Natural killer cell (primary cell): ENCODE measurements around the gene ENO4. TPM values are rescaled to one million over a fixed set of nuclear protein-coding genes. Genes with fewer than 3 reads are reported as not detected.

Experiments
- ATAC-seq, 3 donors: fragments of 150-1000 bp in 2 of 3; fragments of 200-7000 bp in 1 of 3; cut with Tn5 transposase; 1 replicate in 1 of 3; 2 replicates in 2 of 3; pipeline ENCODE4 v1.10.0; 2021; ENCODE audit warnings: mild to moderate bottlenecking in 2 of 3, moderate library complexity in 2 of 3
- DNase-seq, 2 donors: peaks; one replicate each; pipeline versions ENCODE4 v3.0.0 to v3.0.0-alpha.2; 2013 to 2021; ENCODE audit warnings: mixed read lengths in 1 of 2
- H3K27ac ChIP-seq: one replicate; pipeline ENCODE4 v1.5.1; 2013; ENCODE audit warnings: mild to moderate bottlenecking, low read length
- H3K27me3 ChIP-seq: one replicate; pipeline ENCODE4 v1.6.1; 2013; ENCODE audit warnings: low read length; ENCODE audit not compliant: control insufficient read depth, insufficient read depth
- H3K36me3 ChIP-seq: one replicate; pipeline ENCODE4 v1.6.1; 2013; ENCODE audit warnings: low read length; ENCODE audit not compliant: control insufficient read depth, insufficient read depth
- H3K4me1 ChIP-seq: one replicate; pipeline ENCODE4 v1.6.1; 2013; ENCODE audit warnings: low read length; ENCODE audit not compliant: control insufficient read depth, insufficient read depth
- H3K4me3 ChIP-seq: one replicate; pipeline ENCODE4 v1.5.1; 2013; ENCODE audit warnings: low read length
- H3K9me3 ChIP-seq: one replicate; pipeline ENCODE4 v1.6.1; 2013; ENCODE audit warnings: low read length; ENCODE audit not compliant: control insufficient read depth, insufficient read depth
- H3K27ac Mint-ChIP-seq, 2 donors: one replicate each; pipeline ENCODE4 v1.8.0; 2022; ENCODE audit warnings: mild to moderate bottlenecking in 2 of 2, mixed read lengths in 2 of 2, moderate library complexity in 1 of 2
- H3K27me3 Mint-ChIP-seq, 2 donors: one replicate each; pipeline ENCODE4 v1.8.0; 2022; ENCODE audit warnings: low read depth in 2 of 2, mixed read lengths in 2 of 2
- H3K36me3 Mint-ChIP-seq: one replicate; pipeline ENCODE4 v1.8.0; 2022; ENCODE audit warnings: mixed read lengths
- H3K4me1 Mint-ChIP-seq, 2 donors: one replicate each; pipeline ENCODE4 v1.8.0; 2022; ENCODE audit warnings: mixed read lengths in 2 of 2
- H3K4me3 Mint-ChIP-seq: one replicate; pipeline ENCODE4 v1.8.0; 2022; ENCODE audit warnings: mild to moderate bottlenecking, moderate library complexity, mixed read lengths
- H3K9me3 Mint-ChIP-seq, 2 donors: one replicate each; pipeline ENCODE4 v1.8.0; 2022; ENCODE audit warnings: mixed read lengths in 2 of 2
- CTCF ChIP-seq: fragments of 200-600 bp; IDR thresholded peaks from one replicate; pipeline ENCODE4 v1.8.0; 2022; ENCODE audit warnings: antibody characterized with exemption
- WGBS: methylation state at CpG from one replicate; pipeline ENCODE4 v1.1.7; 2013; ENCODE audit warnings: missing lambda C conversion rate; ENCODE audit not compliant: insufficient coverage; 5-methylcytosine and 5-hydroxymethylcytosine counted together
- intact Hi-C: fragments of 100-400 bp; cut with micrococcal nuclease; formaldehyde crosslinking; loops from one replicate; pipeline ENCODE4 v1.14.2; 2022
- total RNA-seq, 4 donors: library from RNA; stranded (reverse); fragments of 120-200 nt in 1 of 4; gene quantifications; one replicate each; pipeline versions ENCODE4 v1.2.3 to v1.2.4, GENCODE V29; 2013 to 2022

ENO4 gene
- total RNA-seq, 3 donors from 2014 or later (not counting 1 experiment from before 2014, with no cell fraction given): not detected

- no peak overlapping the region for H3K27ac Mint-ChIP-seq
- DNase-seq (no peak), ATAC-seq (no peak)
- no peaks in the 10 kb centered on the region for H3K4me1 ChIP-seq
- H3K4me3 ChIP-seq: no peak overlapping the region
- no peak for TF ChIP-seq CTCF
- no peaks in the 10 kb centered on the region for H3K36me3 ChIP-seq
- H3K36me3 Mint-ChIP-seq: no peaks in the 10 kb centered on the region
- peaks cover 0 to 4% of the 10 kb centered on the region in 2 donors for H3K9me3 Mint-ChIP-seq
- intact Hi-C loops: no loop called here
- 85% methylated on average over 6 of the region's 6 CpGs for WGBS
- H3K4me1 Mint-ChIP-seq: no peaks in the 10 kb centered on the region
- H3K27me3 ChIP-seq: no peaks in the 10 kb centered on the region
- no peaks in the 10 kb centered on the region for H3K9me3 ChIP-seq
- H3K27ac ChIP-seq: no peak overlapping the region
- no peaks in the 10 kb centered on the region for H3K27me3 Mint-ChIP-seq
- H3K4me3 Mint-ChIP-seq: no peak overlapping the region
Measured at GRCh38 chr10:116907245-116907987, 58.1 kb downstream of the ENO4 start.

- no peak for TF ChIP-seq CTCF
- Mint-ChIP-seq H3K4me3 (no peak overlapping the region), H3K36me3 (no peaks in the 10 kb centered on the region), H3K4me1 (no peaks in the 10 kb centered on the region), H3K27me3 (no peaks in the 10 kb centered on the region), H3K9me3 (peaks cover 0 to 2% of the 10 kb centered on the region in 2 donors), H3K27ac (no peak overlapping the region)
- WGBS: no CpG with 5 or more reads among the region's 1 CpG
- H3K9me3 ChIP-seq: no peaks in the 10 kb centered on the region
- DNase-seq: no peak
- ATAC-seq: no peak
- intact Hi-C loops: no loop called here
- H3K27ac ChIP-seq: no peak overlapping the region
- H3K4me1 ChIP-seq: no peaks in the 10 kb centered on the region
- no peak overlapping the region for H3K4me3 ChIP-seq
- no peaks in the 10 kb centered on the region for H3K27me3 ChIP-seq
- H3K36me3 ChIP-seq: no peaks in the 10 kb centered on the region
Measured at GRCh38 chr10:116909307-116909706, 60.0 kb downstream of the ENO4 start.

- no peak for TF ChIP-seq CTCF
- Histone ChIP-seq H3K9me3 (no peaks in the 10 kb centered on the region), H3K4me3 (no peak overlapping the region), H3K36me3 (no peaks in the 10 kb centered on the region), H3K27me3 (no peaks in the 10 kb centered on the region), H3K27ac (no peak overlapping the region), H3K4me1 (no peaks in the 10 kb centered on the region)
- no peak overlapping the region for H3K4me3 Mint-ChIP-seq
- no peak overlapping the region for H3K27ac Mint-ChIP-seq
- no peaks in the 10 kb centered on the region for H3K4me1 Mint-ChIP-seq
- peaks cover 0 to 2% of the 10 kb centered on the region in 2 donors for H3K9me3 Mint-ChIP-seq
- DNase-seq (no peak), ATAC-seq (no peak)
- WGBS: 87% methylated on average over 3 of the region's 3 CpGs
- intact Hi-C loops: no loop called here
- no peaks in the 10 kb centered on the region for H3K27me3 Mint-ChIP-seq
- no peaks in the 10 kb centered on the region for H3K36me3 Mint-ChIP-seq
Measured at GRCh38 chr10:116910910-116911309, 61.6 kb downstream of the ENO4 start.

- TF ChIP-seq CTCF: no peak
- no peaks in the 10 kb centered on the region for H3K36me3 Mint-ChIP-seq
- Histone ChIP-seq H3K27me3 (no peaks in the 10 kb centered on the region), H3K36me3 (no peaks in the 10 kb centered on the region), H3K27ac (no peak overlapping the region), H3K4me1 (no peaks in the 10 kb centered on the region), H3K9me3 (no peaks in the 10 kb centered on the region), H3K4me3 (no peak overlapping the region)
- WGBS: 81% methylated on average over 1 of the region's 1 CpG
- H3K9me3 Mint-ChIP-seq: no peaks in the 10 kb centered on the region
- H3K4me3 Mint-ChIP-seq: no peak overlapping the region
- H3K27ac Mint-ChIP-seq: no peak overlapping the region
- intact Hi-C loops: no loop called here
- H3K4me1 Mint-ChIP-seq: no peaks in the 10 kb centered on the region
- DNase-seq (no peak), ATAC-seq (no peak)
- no peaks in the 10 kb centered on the region for H3K27me3 Mint-ChIP-seq
Measured at GRCh38 chr10:116912162-116912561, 62.9 kb downstream of the ENO4 start.
